GM12865 (cell line): ENCODE data around the gene FAM110A.

Experiments used
- DNase-seq: peaks from one replicate; pipeline ENCODE4 v3.0.0; 2010; ENCODE audit warnings: low read depth
- H3K4me3 ChIP-seq: 2 replicates; pipeline ENCODE4 v1.5.1; 2011; ENCODE audit warnings: mild to moderate bottlenecking, low read depth, low read length, control low read depth
- CTCF ChIP-seq: IDR thresholded peaks from 2 replicates; pipeline ENCODE4 v1.5.1; 2011; ENCODE audit warnings: low read length, control low read depth, low read depth, inconsistent platforms; ENCODE audit not compliant: insufficient read depth; ENCODE audit errors: missing control alignments

The FAM110A gene

GRCh38 chr20:872855-873520 lies 39.5 kb downstream of the FAM110A start:
- H3K4me3 ChIP-seq: no peak overlapping the region
- DNase-seq: no peak
- no peak for TF ChIP-seq CTCF

GRCh38 chr20:873875-874607 lies 40.5 kb downstream of the FAM110A start:
- H3K4me3 ChIP-seq: no peak overlapping the region
- peak; percentile 18 for DNase-seq
- TF ChIP-seq CTCF: no peak

- DNase-seq: no peak
- no peak overlapping the region for H3K4me3 ChIP-seq
- no peak for TF ChIP-seq CTCF
Observed at GRCh38 chr20:875115-875514, 41.6 kb downstream of the FAM110A start.

- no peak for DNase-seq
- no peak for TF ChIP-seq CTCF
- H3K4me3 ChIP-seq: no peak overlapping the region
Observed at GRCh38 chr20:877814-878213, 44.3 kb downstream of the FAM110A start.

- DNase-seq: peak; percentile 19
Observed at GRCh38 chr20:878511-879307, 45.2 kb downstream of the FAM110A start.

GRCh38 chr20:879626-880025 lies 46.1 kb downstream of the FAM110A start:
- no peak overlapping the region for H3K4me3 ChIP-seq
- DNase-seq: no peak
- TF ChIP-seq CTCF: no peak

More at GRCh38 chr20:878511-879307, 45.2 kb downstream of the FAM110A start:
- TF ChIP-seq CTCF: no peak
- H3K4me3 ChIP-seq: no peak overlapping the region
